H1 (cell line): ENCODE results near the gene SCD. TPM values are rescaled to one million over a fixed set of nuclear protein-coding genes. Genes with fewer than 3 reads are reported as not detected.

Experiments used
- CEBPB ChIP-seq: IDR thresholded peaks from 2 replicates; pipeline ENCODE4 v1.6.1; 2012; ENCODE audit warnings: low read depth, low read length
- CREB1 ChIP-seq: IDR thresholded peaks from 2 replicates; pipeline ENCODE4 v1.6.1; 2012; ENCODE audit warnings: inconsistent platforms
- CTBP2 ChIP-seq: IDR thresholded peaks from 2 replicates; pipeline ENCODE4 v1.7.0; 2011; ENCODE audit warnings: borderline replicate concordance, mild to moderate bottlenecking, moderate library complexity, mixed read lengths, low read length; ENCODE audit not compliant: insufficient read depth, insufficient read length
- EGR1 ChIP-seq: IDR thresholded peaks from 2 replicates; pipeline ENCODE4 v1.6.1; 2011; ENCODE audit warnings: low read depth, low read length, borderline replicate concordance
- EP300 ChIP-seq, 2 experiments: IDR thresholded peaks; 1 replicate in 1 of 2; 2 replicates in 1 of 2; pipeline ENCODE4 v1.6.1; 2011 to 2012; ENCODE audit warnings: low read depth in 2 of 2, low read length in 2 of 2, mild to moderate bottlenecking in 2 of 2, borderline replicate concordance in 1 of 2, inconsistent platforms in 1 of 2, moderate library complexity in 1 of 2
- GTF2F1 ChIP-seq: IDR thresholded peaks from 2 replicates; pipeline ENCODE4 v1.6.1; 2012; ENCODE audit warnings: low read depth, low read length, improper control_type of control experiment, borderline replicate concordance
- HDAC2 ChIP-seq, 2 experiments: fragments of 300-600 bp in 1 of 2; sonication (generic) in 1 of 2; IDR thresholded peaks; 2 replicates each; pipeline ENCODE4 v1.6.1; 2011 to 2012; ENCODE audit warnings: low read depth in 2 of 2, low read length in 2 of 2, mild to moderate bottlenecking in 2 of 2, moderate library complexity in 2 of 2, borderline replicate concordance in 1 of 2, inconsistent platforms in 1 of 2
- KDM4A ChIP-seq: IDR thresholded peaks from one replicate; pipeline ENCODE4 v1.7.1; 2012; ENCODE audit warnings: low read depth, mild to moderate bottlenecking, moderate library complexity, low read length, inconsistent platforms; ENCODE audit not compliant: severe bottlenecking
- NRF1 ChIP-seq: IDR thresholded peaks from 2 replicates; pipeline ENCODE4 v1.6.1; 2011; ENCODE audit warnings: mild to moderate bottlenecking, low read depth, low read length, improper control_type of control experiment
- PHF8 ChIP-seq: fragments of 200-600 bp; sonication (generic); conservative IDR thresholded peaks from 2 replicates; pipeline ENCODE4 v1.7.1; 2012; ENCODE audit warnings: low read depth, mild to moderate bottlenecking, inconsistent platforms, low read length, moderate library complexity
- POLR2A ChIP-seq, 2 experiments: IDR thresholded peaks; 1 replicate in 1 of 2; 2 replicates in 1 of 2; pipeline ENCODE4 v1.6.1; 2011; ENCODE audit warnings: low read depth in 2 of 2, low read length in 2 of 2, mild to moderate bottlenecking in 2 of 2; ENCODE audit errors: control extremely low read depth in 1 of 2
- RAD21 ChIP-seq, 2 experiments: IDR thresholded peaks in 1 of 2; conservative IDR thresholded peaks in 1 of 2; 2 replicates each; pipeline ENCODE4 v1.6.1; 2011; ENCODE audit warnings: low read depth in 2 of 2, low read length in 2 of 2, improper control_type of control experiment in 1 of 2, inconsistent platforms in 1 of 2, mild to moderate bottlenecking in 1 of 2, moderate library complexity in 1 of 2
- RBBP5 ChIP-seq: IDR thresholded peaks from 2 replicates; pipeline ENCODE4 v1.7.1; 2012; ENCODE audit warnings: low read depth, mild to moderate bottlenecking, inconsistent platforms, low read length, moderate library complexity, borderline replicate concordance
- RFX5 ChIP-seq: IDR thresholded peaks from 2 replicates; pipeline ENCODE4 v1.6.1; 2011; ENCODE audit warnings: low read depth, low read length, improper control_type of control experiment, borderline replicate concordance
- SP1 ChIP-seq: IDR thresholded peaks from 2 replicates; pipeline ENCODE4 v1.6.1; 2011; ENCODE audit warnings: low read depth, low read length
- TBP ChIP-seq: IDR thresholded peaks from 2 replicates; pipeline ENCODE4 v1.6.1; 2011; ENCODE audit warnings: low read depth, low read length, improper control_type of control experiment
- TCF12 ChIP-seq: IDR thresholded peaks from 2 replicates; pipeline ENCODE4 v1.6.1; 2011; ENCODE audit warnings: low read depth, mild to moderate bottlenecking, low read length
- USF2 ChIP-seq: IDR thresholded peaks from 2 replicates; pipeline ENCODE4 v1.6.1; 2011; ENCODE audit warnings: low read length, improper control_type of control experiment
- polyA plus RNA-seq, 7 experiments: library from polyadenylated mRNA; depleted of rRNA in 3 of 7; stranded (reverse) in 5 of 7; unstranded in 2 of 7; fragments of >200 nt in 5 of 7; fragments of 200-250 nt in 2 of 7; gene quantifications; 1 replicate in 5 of 7; 2 replicates in 1 of 7; 4 replicates in 1 of 7; pipeline versions ENCODE4 v1.2.1 to v1.2.3, GENCODE V29; 2011 to 2013; ENCODE audit warnings: missing spikeins in 2 of 7, mixed read lengths in 2 of 7
- total RNA-seq: library from RNA; stranded (reverse); fragmentation: NEBNext Ultra II Directional; extraction: Animal tissue kit (Norgen Biotek cat#: 25700); gene quantifications from 2 replicates; pipeline ENCODE4 v1.2.1, GENCODE V29; 2021
- TF ChIP-seq, protein P1 (sequence below): IDR thresholded peaks from 2 replicates; pipeline ENCODE4 v1.6.1; 2011; ENCODE audit warnings: low read depth, mild to moderate bottlenecking, low read length; ENCODE audit not compliant: insufficient read depth
- TF ChIP-seq, protein P2 (sequence below): IDR thresholded peaks from 2 replicates; pipeline ENCODE4 v1.6.1; 2012; ENCODE audit warnings: inconsistent platforms

SCD gene
- total and polyA plus RNA-seq, 2 of the 8 experiments (the other 6 are each of a cell fraction or from before 2014, with no cell fraction given) = 397 to 621 TPM

DNA sequence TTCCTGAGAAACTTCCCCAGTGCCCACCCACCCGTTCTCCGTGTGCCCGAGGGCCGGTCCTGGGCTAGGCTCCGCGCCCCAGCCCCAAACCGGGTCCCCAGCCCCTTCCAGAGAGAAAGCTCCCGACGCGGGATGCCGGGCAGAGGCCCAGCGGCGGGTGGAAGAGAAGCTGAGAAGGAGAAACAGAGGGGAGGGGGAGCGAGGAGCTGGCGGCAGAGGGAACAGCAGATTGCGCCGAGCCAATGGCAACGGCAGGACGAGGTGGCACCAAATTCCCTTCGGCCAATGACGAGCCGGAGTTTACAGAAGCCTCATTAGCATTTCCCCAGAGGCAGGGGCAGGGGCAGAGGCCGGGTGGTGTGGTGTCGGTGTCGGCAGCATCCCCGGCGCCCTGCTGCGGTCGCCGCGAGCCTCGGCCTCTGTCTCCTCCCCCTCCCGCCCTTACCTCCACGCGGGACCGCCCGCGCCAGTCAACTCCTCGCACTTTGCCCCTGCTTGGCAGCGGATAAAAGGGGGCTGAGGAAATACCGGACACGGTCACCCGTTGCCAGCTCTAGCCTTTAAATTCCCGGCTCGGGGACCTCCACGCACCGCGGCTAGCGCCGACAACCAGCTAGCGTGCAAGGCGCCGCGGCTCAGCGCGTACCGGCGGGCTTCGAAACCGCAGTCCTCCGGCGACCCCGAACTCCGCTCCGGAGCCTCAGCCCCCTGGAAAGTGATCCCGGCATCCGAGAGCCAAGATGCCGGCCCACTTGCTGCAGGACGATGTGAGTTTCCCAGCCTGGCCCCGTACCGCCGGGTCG, at the start of gene SCD (continued):
- no peak for TF ChIP-seq EGR1
- TF ChIP-seq RBBP5 = peak; percentile 74
- no peak for TF ChIP-seq HDAC2 (IDR thresholded peaks at IDR 0.05; ENCODE audit: borderline replicate concordance in 1 of 2, low read depth in 2 of 2, low read length in 2 of 2)
- no peak for TF ChIP-seq CTBP2
- peak in 1 of 2 experiments; percentile 32; a peak in 1 of 3 replicates for TF ChIP-seq EP300 (IDR thresholded peaks at IDR 0.05; ENCODE audit: borderline replicate concordance in 1 of 2, low read depth in 2 of 2, low read length in 2 of 2)
- TF ChIP-seq, protein P1, sequence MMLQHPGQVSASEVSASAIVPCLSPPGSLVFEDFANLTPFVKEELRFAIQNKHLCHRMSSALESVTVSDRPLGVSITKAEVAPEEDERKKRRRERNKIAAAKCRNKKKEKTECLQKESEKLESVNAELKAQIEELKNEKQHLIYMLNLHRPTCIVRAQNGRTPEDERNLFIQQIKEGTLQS = no peak
- TF ChIP-seq POLR2A (IDR thresholded peaks at IDR 0.05; ENCODE audit: control extremely low read depth in 1 of 2, low read depth in 2 of 2, low read length in 2 of 2) = peak; percentile 25 to 82
- peak; percentile 59; the same call in 1 of the 2 replicates for TF ChIP-seq TBP
- TF ChIP-seq NRF1 = no peak
- peak; percentile 65 for TF ChIP-seq KDM4A
- TF ChIP-seq, protein P2, sequence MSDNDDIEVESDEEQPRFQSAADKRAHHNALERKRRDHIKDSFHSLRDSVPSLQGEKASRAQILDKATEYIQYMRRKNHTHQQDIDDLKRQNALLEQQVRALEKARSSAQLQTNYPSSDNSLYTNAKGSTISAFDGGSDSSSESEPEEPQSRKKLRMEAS = 0 out of 2 replicates have a peak, but pooled peaks have one; percentile 26
- no peak for TF ChIP-seq GTF2F1
- TF ChIP-seq USF2 = no peak
- 0 out of 2 replicates have a peak, but pooled peaks have one; percentile 10 for TF ChIP-seq CREB1
- TF ChIP-seq RFX5 = no peak
- TF ChIP-seq RAD21 (IDR thresholded peaks at IDR 0.05 in 1 of 2, conservative IDR thresholded peaks at IDR 0.05 in 1 of 2; ENCODE audit: low read depth in 2 of 2, low read length in 2 of 2) = no peak
- peak; percentile 87 for TF ChIP-seq SP1
- TF ChIP-seq TCF12 = no peak
- TF ChIP-seq PHF8 = peak; percentile 18; the same call in 1 of the 2 replicates
- no peak for TF ChIP-seq CEBPB
